Measurements from ENCODE around the gene PPP1R1A.

Gene PPP1R1A

DNA sequence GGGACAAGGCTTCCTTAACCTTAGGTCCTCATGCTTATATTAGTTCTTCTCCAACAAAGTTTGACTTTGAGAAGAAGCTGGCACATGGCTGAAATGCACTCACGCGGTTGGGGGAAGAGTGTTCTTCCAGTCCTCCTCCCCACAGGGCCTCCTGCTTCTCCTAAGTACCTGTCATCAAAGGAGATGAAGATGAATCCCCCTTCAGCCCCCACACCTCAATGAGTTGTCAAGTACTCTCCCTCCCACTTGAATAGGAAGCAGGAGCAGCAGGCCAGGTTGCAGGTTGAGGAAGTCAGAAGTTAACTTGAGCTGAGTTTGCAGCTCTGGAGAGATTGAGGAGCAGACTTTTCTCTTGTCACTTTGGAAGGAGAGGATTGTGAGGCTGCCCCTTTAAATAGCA is 41.9 kb downstream of the PPP1R1A start:
- Histone ChIP-seq H3K27ac (no peak overlapping the region), H3K4me3 (no peak overlapping the region)

DNA sequence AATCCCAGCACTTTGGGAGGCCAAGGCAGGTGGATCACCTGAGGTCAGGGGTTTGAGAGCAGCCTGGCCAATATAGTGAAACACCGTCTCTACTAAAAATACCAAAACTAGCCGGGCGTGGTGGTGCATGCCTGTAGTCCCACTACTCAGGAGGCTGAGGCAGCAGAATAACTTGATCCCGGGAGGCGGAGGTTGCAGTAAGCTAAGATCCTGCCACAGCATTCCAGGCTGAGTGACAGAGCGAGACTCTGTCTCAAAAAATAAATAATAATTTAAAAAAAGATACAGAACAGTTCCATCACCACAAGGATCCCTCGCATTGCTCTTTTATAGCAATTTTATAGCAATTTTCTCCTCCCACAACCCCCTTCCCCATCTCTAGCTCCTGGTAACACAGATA is 43.7 kb downstream of the PPP1R1A start:
- no peak overlapping the region for H3K27ac ChIP-seq
- H3K4me3 ChIP-seq, result no peak overlapping the region

DNA sequence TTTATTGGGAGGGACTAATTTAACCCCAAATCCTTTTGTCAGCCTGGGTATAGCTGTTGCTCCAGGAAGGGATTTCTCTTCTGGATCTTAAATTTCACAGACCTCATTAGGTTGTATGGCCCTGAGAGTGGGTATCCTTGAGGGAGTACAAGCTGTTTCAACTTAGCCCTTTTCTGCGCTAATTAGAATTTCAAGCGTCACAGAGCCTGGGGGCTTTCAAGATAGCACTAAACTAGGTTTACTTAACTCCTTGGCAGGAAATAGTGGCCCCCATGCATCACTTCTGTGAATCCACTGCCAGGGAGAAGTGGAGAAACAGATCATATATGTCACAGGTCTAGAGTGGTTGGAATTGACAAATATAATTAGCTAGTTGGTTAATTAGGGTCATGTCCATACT is 44.9 kb downstream of the PPP1R1A start:
- Histone ChIP-seq H3K4me3 (no peak overlapping the region), H3K27ac (no peak overlapping the region)

DNA sequence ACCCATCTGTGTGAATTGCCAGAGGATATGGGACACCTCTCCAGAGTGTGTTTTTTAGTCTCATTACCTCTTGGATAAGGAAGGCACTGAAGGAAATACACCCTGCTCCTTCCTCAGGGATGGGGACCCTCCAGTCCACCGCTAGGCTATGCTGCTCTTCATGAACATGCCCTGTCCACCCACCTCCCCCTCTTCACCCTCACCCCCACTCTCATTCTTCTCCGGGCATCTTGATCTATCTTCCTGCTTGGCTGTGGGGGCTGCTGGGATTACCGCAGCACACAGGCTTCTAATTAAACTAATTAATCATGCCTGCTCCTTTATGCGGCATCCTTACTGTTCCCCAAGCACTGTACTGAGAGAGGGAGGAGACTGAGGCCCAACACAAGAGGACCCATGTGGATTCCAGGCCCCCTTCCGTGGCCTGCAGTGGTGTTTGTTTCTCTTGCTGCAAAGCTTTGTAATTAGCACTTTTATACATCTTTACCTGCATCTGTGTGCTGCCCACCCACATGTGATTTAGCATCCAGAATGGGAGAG is 46.6 kb downstream of the PPP1R1A start:
- H3K27ac ChIP-seq, result no peak overlapping the region
- H3K4me3 ChIP-seq, result no peak overlapping the region

DNA sequence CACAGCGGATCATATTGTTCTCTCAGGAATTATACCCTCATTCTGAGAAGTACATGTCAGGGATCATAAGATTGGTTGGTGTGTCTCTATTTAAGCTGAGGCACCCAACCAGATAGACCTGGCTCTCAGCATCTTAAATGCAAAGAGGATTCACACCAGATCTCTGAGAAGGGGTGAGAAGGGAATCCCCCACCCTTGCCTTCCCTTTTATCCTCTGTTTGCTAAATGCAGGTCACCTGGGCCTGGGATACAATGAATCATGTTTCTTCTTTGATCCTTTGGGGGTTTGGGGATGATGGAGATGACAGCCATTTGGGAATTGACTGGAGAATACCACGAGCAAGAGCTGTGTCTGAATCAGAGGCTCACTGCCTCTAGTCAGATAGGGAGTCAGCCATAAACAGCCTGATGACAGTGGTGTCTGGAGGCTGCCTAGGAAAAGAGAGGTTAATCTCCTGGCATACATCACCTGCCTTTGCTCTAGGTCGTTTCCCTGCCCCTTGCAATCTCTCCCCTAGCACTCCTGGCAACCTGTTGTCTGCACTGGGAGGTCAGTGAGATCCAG is 50.2 kb downstream of the PPP1R1A start:
- H3K4me3 ChIP-seq, result no peak overlapping the region
- no peak overlapping the region for H3K27ac ChIP-seq

DNA sequence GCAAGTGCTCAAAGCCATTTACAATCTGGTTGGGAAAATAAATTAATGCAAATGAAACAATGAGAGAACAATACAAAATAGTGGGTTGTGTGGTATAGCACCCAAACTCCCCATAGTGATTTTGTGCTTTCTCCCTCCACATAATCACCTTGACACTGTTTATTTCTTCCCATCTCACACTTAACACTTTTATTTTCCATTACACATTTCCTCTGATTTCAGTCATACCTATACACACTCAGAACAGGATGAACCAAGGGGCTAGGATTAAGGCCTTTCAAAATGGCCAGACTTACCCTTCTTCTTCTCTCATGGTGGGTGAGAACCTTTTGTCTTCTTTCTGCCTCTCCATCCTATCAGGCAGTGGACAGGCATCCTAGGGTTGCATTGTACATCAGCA is 53.0 kb downstream of the PPP1R1A start:
- no peak overlapping the region for H3K27ac ChIP-seq
- no peak overlapping the region for H3K4me3 ChIP-seq

DNA sequence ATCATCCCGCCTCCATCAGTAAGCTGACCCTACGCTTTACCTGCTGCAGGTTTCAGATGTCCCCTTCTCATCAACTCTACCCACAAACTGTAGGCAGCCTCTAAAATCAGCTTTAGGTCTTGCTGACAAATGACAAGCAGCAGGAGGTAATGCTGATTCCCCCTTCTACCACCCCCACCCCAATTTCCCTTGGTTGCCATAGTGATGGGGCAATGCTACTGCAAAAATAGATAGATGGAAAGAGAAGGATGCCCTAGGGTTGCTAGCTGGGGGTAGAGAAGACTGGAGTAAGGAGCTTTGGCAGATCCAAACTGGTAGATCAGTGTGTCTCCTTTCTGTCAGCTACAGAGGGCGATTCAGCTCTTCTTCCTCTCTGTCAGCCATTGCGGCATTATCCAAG is 58.9 kb downstream of the PPP1R1A start:
- Histone ChIP-seq H3K27ac (no peak overlapping the region), H3K4me3 (no peak overlapping the region)
